CD14-positive monocyte (primary cell): ENCODE measurements around the gene LPGAT1. TPM values are rescaled to one million over a fixed set of nuclear protein-coding genes. Genes with fewer than 3 reads are reported as not detected.

ENCODE experiments used
- DNase-seq, 3 donors: peaks; one replicate each; pipeline ENCODE4 v3.0.0-alpha.2; 2011 to 2022
- H2AFZ ChIP-seq: 2 replicates; pipeline ENCODE4 v1.6.0; 2012; ENCODE audit warnings: mild to moderate bottlenecking, low read depth, low read length, inconsistent platforms; ENCODE audit not compliant: insufficient read depth, poor library complexity, severe bottlenecking
- H3K27ac ChIP-seq, 2 donors: 1 replicate in 1 of 2; 2 replicates in 1 of 2; pipeline ENCODE4 v1.5.1; 2012 to 2013; ENCODE audit warnings: low read length in 2 of 2, control low read depth in 1 of 2, inconsistent platforms in 1 of 2, low read depth in 1 of 2, mild to moderate bottlenecking in 1 of 2
- H3K27me3 ChIP-seq, 2 donors: one replicate each; pipeline versions ENCODE4 v1.6.0 to v1.6.1; 2011 to 2013; ENCODE audit warnings: low read length in 2 of 2; ENCODE audit not compliant: control insufficient read depth in 2 of 2, insufficient read depth in 2 of 2
- H3K36me3 ChIP-seq, 2 donors: replicated peaks in 1 of 2; 1 replicate in 1 of 2; 2 replicates in 1 of 2; pipeline versions ENCODE4 v1.5.1 to v1.6.1; 2012 to 2013; ENCODE audit warnings: low read length in 2 of 2, control low read depth in 1 of 2, inconsistent platforms in 1 of 2, mild to moderate bottlenecking in 1 of 2; ENCODE audit not compliant: insufficient read depth in 2 of 2, control insufficient read depth in 1 of 2
- H3K4me1 ChIP-seq, 2 donors: 1 replicate in 1 of 2; 2 replicates in 1 of 2; pipeline versions ENCODE4 v1.5.1 to v1.6.1; 2012 to 2013; ENCODE audit warnings: low read length in 2 of 2, control low read depth in 1 of 2, inconsistent platforms in 1 of 2, mild to moderate bottlenecking in 1 of 2, moderate library complexity in 1 of 2; ENCODE audit not compliant: insufficient read depth in 2 of 2, control insufficient read depth in 1 of 2
- H3K4me2 ChIP-seq: replicated peaks from 2 replicates; pipeline ENCODE3; 2012; ENCODE audit warnings: low read length, moderate library complexity, mild to moderate bottlenecking; ENCODE audit not compliant: poor library complexity, severe bottlenecking; ENCODE audit errors: extremely low read depth
- H3K4me3 ChIP-seq, 3 experiments: fragments of 200-600 bp in 1 of 3; sonication (generic) in 1 of 3; replicated peaks in 1 of 3; 1 replicate in 2 of 3; 2 replicates in 1 of 3; pipeline ENCODE4 v1.5.1; 2011 to 2013; ENCODE audit warnings: low read length in 3 of 3, mild to moderate bottlenecking in 3 of 3, control low read depth in 2 of 3, low read depth in 2 of 3, inconsistent platforms in 1 of 3, moderate library complexity in 1 of 3
- H3K79me2 ChIP-seq: 2 replicates; pipeline ENCODE4 v1.6.0; 2012; ENCODE audit warnings: mild to moderate bottlenecking, control low read depth, inconsistent platforms, low read length, moderate library complexity; ENCODE audit not compliant: insufficient read depth
- H3K9ac ChIP-seq: 2 replicates; pipeline ENCODE4 v1.6.0; 2017; ENCODE audit warnings: low read length, mild to moderate bottlenecking; ENCODE audit not compliant: insufficient read depth, poor library complexity, severe bottlenecking
- H3K9me3 ChIP-seq, 2 donors: replicated peaks in 1 of 2; 1 replicate in 1 of 2; 2 replicates in 1 of 2; pipeline versions ENCODE4 v1.5.1 to v1.6.1; 2012 to 2013; ENCODE audit warnings: low read length in 2 of 2, control low read depth in 1 of 2; ENCODE audit not compliant: control insufficient read depth in 1 of 2, insufficient read depth in 1 of 2
- H4K20me1 ChIP-seq: 2 replicates; pipeline ENCODE4 v1.6.0; 2012; ENCODE audit warnings: mild to moderate bottlenecking, low read length, control low read depth, moderate library complexity; ENCODE audit not compliant: insufficient read depth
- H3K27ac Mint-ChIP-seq, 7 donors: one replicate each; pipeline ENCODE4 v1.8.0; 2020; ENCODE audit warnings: mild to moderate bottlenecking in 7 of 7, mixed read lengths in 7 of 7, moderate library complexity in 6 of 7, inconsistent platforms in 2 of 7
- H3K27me3 Mint-ChIP-seq, 3 donors: one replicate each; pipeline ENCODE4 v1.8.0; 2021 to 2022; ENCODE audit warnings: low read depth in 3 of 3, mild to moderate bottlenecking in 3 of 3, mixed read lengths in 3 of 3, moderate library complexity in 3 of 3, inconsistent platforms in 1 of 3
- H3K36me3 Mint-ChIP-seq, 2 donors: one replicate each; pipeline ENCODE4 v1.8.0; 2020; ENCODE audit warnings: mixed read lengths in 2 of 2, inconsistent platforms in 1 of 2, mild to moderate bottlenecking in 1 of 2
- H3K4me1 Mint-ChIP-seq: one replicate; pipeline ENCODE4 v1.8.0; 2020; ENCODE audit warnings: mild to moderate bottlenecking, mixed read lengths
- H3K4me3 Mint-ChIP-seq, 2 donors: one replicate each; pipeline ENCODE4 v1.8.0; 2020; ENCODE audit warnings: mild to moderate bottlenecking in 2 of 2, mixed read lengths in 2 of 2, moderate library complexity in 1 of 2
- H3K9me3 Mint-ChIP-seq, 7 donors: one replicate each; pipeline ENCODE4 v1.8.0; 2020 to 2022; ENCODE audit warnings: mixed read lengths in 7 of 7, mild to moderate bottlenecking in 6 of 7, moderate library complexity in 6 of 7, inconsistent platforms in 2 of 7
- CTCF ChIP-seq: fragments of 200-600 bp; IDR thresholded peaks from one replicate; pipeline ENCODE4 v1.8.0; 2022; ENCODE audit warnings: antibody characterized with exemption, mild to moderate bottlenecking
- WGBS: methylation state at CpG from one replicate; pipeline ENCODE4 v1.1.5; 2013; ENCODE audit warnings: missing lambda C conversion rate; ENCODE audit not compliant: insufficient coverage; 5-methylcytosine and 5-hydroxymethylcytosine counted together
- intact Hi-C, 2 donors: fragments of 100-400 bp; cut with micrococcal nuclease; formaldehyde crosslinking; loops; one replicate each; pipeline versions ENCODE4 v1.15.0 to v1.15.1; 2023
- polyA plus RNA-seq, 3 donors: library from polyadenylated mRNA; depleted of rRNA in 1 of 3; unstranded in 2 of 3; stranded (reverse) in 1 of 3; fragments of 300-500 nt in 2 of 3; fragments of >200 nt in 1 of 3; fragmentation: Illumina TruSeq in 2 of 3; gene quantifications; 1 replicate in 2 of 3; 2 replicates in 1 of 3; pipeline ENCODE4 v1.2.3, GENCODE V29; 2012 to 2021

Gene LPGAT1
- polyA plus RNA-seq, 3 donors, result 19.5 to 52.1 (median 40.2) TPM

GRCh38 chr1:211752317-211752716, 78.2 kb downstream of the LPGAT1 start:
- no peaks in the 10 kb centered on the region for H3K4me1 ChIP-seq
- Mint-ChIP-seq H3K27ac (no peak overlapping the region), H3K4me1 (no peaks in the 10 kb centered on the region), H3K9me3 (no peaks in the 10 kb centered on the region), H3K36me3 (peaks cover 56 to 71% of the 10 kb centered on the region in 2 donors), H3K4me3 (no peak overlapping the region), H3K27me3 (no peaks in the 10 kb centered on the region)
- no peak overlapping the region for H3K4me2 ChIP-seq
- DNase-seq, result no peak
- H2AFZ ChIP-seq, result no peak overlapping the region
- no peaks in the 10 kb centered on the region for H3K27me3 ChIP-seq
- H4K20me1 ChIP-seq, result peaks cover 9% of the 10 kb centered on the region
- H3K79me2 ChIP-seq, result no peaks in the 10 kb centered on the region
- H3K9me3 ChIP-seq, result no peaks in the 10 kb centered on the region
- WGBS, result no CpG with 5 or more reads among the region's 4 CpGs
- no peak overlapping the region for H3K9ac ChIP-seq
- intact Hi-C loops, result no loop called here
- peaks cover 60 to 84% of the 10 kb centered on the region in 2 donors for H3K36me3 ChIP-seq
- H3K27ac ChIP-seq, result no peak overlapping the region
- H3K4me3 ChIP-seq, result no peak overlapping the region
- no peak for TF ChIP-seq CTCF

GRCh38 chr1:211751438-211751837, 79.1 kb downstream of the LPGAT1 start:
- Mint-ChIP-seq H3K36me3 (peaks cover 58 to 72% of the 10 kb centered on the region in 2 donors), H3K27me3 (no peaks in the 10 kb centered on the region), H3K4me1 (no peaks in the 10 kb centered on the region), H3K27ac (no peak overlapping the region), H3K9me3 (no peaks in the 10 kb centered on the region), H3K4me3 (no peak overlapping the region)
- H3K9ac ChIP-seq, result no peak overlapping the region
- no peak overlapping the region for H3K4me3 ChIP-seq
- no peaks in the 10 kb centered on the region for H3K9me3 ChIP-seq
- no peaks in the 10 kb centered on the region for H3K27me3 ChIP-seq
- no peak for DNase-seq
- no peak for TF ChIP-seq CTCF
- H3K4me1 ChIP-seq, result no peaks in the 10 kb centered on the region
- no peak overlapping the region for H2AFZ ChIP-seq
- no peak overlapping the region for H3K4me2 ChIP-seq
- no peaks in the 10 kb centered on the region for H3K79me2 ChIP-seq
- peaks cover 9% of the 10 kb centered on the region for H4K20me1 ChIP-seq
- WGBS, result 92% methylated on average over 2 of the region's 3 CpGs
- intact Hi-C loops, result no loop called here
- H3K27ac ChIP-seq, result no peak overlapping the region
- peaks cover 61 to 84% of the 10 kb centered on the region in 2 donors for H3K36me3 ChIP-seq
